GM23338 (cell line): ENCODE data around the gene CAPS. TPM values are rescaled to one million over a fixed set of nuclear protein-coding genes. Genes with fewer than 3 reads are reported as not detected.
A peak's percentile ranks its signal among the peaks of the same experiment; 100 is the strongest.

Source experiments
- ATAC-seq: fragments of 200-7000 bp; cut with Tn5 transposase; 3 replicates; pipeline ENCODE4 v1.9.1; 2020
- DNase-seq: peaks from one replicate; pipeline ENCODE4 v3.0.0-alpha.2; 2015; ENCODE audit warnings: low spot score
- H2AFZ ChIP-seq: fragments of 200-600 bp; sonication (generic); 2 replicates; pipeline ENCODE4 v1.8.0; 2016; ENCODE audit warnings: antibody characterized with exemption, mild to moderate bottlenecking, moderate library complexity
- H3F3A ChIP-seq: fragments of 200-600 bp; sonication (generic); replicated peaks from 2 replicates; pipeline ENCODE4 v1.8.0; 2017; ENCODE audit warnings: antibody characterized with exemption, mixed run types, low read depth
- H3K27ac ChIP-seq: fragments of 200-600 bp; sonication (generic); 2 replicates; pipeline ENCODE4 v1.6.1; 2016; ENCODE audit warnings: low read depth
- H3K27me3 ChIP-seq: fragments of 200-600 bp; sonication (generic); 2 replicates; pipeline ENCODE4 v1.8.0; 2016; ENCODE audit warnings: mild to moderate bottlenecking, mixed run types, moderate library complexity; ENCODE audit not compliant: insufficient read depth
- H3K36me3 ChIP-seq: fragments of 200-600 bp; sonication (generic); 2 replicates; pipeline ENCODE4 v1.8.0; 2016; ENCODE audit warnings: mild to moderate bottlenecking; ENCODE audit not compliant: insufficient read depth
- H3K4me1 ChIP-seq: fragments of 200-600 bp; sonication (generic); 2 replicates; pipeline ENCODE4 v1.8.0; 2016; ENCODE audit warnings: mild to moderate bottlenecking, moderate library complexity; ENCODE audit not compliant: insufficient read depth
- H3K4me2 ChIP-seq: fragments of 200-600 bp; sonication (generic); 2 replicates; pipeline ENCODE4 v1.7.1; 2017; ENCODE audit warnings: mixed run types
- H3K4me3 ChIP-seq: fragments of 200-600 bp; sonication (generic); 2 replicates; pipeline ENCODE4 v1.6.1; 2016; ENCODE audit warnings: mixed run types
- H3K79me2 ChIP-seq: fragments of 200-600 bp; sonication (generic); replicated peaks from 2 replicates; pipeline ENCODE4 v1.8.0; 2017; ENCODE audit warnings: mild to moderate bottlenecking; ENCODE audit not compliant: insufficient read depth
- H3K9me2 ChIP-seq: fragments of 200-600 bp; sonication (generic); 2 replicates; pipeline ENCODE4 v1.8.0; 2017; ENCODE audit not compliant: insufficient read depth
- H4K20me1 ChIP-seq: fragments of 200-600 bp; sonication (generic); replicated peaks from 2 replicates; pipeline ENCODE4 v1.8.0; 2017; ENCODE audit warnings: mild to moderate bottlenecking; ENCODE audit not compliant: insufficient read depth
- H3K27ac Mint-ChIP-seq: 2 replicates; pipeline ENCODE4 v1.8.0; 2020; ENCODE audit warnings: inconsistent platforms, mild to moderate bottlenecking, moderate library complexity, mixed read lengths
- H3K27me3 Mint-ChIP-seq: 3 replicates; pipeline ENCODE4 v1.8.0; 2022; ENCODE audit warnings: low read depth, mild to moderate bottlenecking, moderate library complexity, mixed read lengths, inconsistent platforms; ENCODE audit not compliant: insufficient read depth, poor library complexity
- H3K36me3 Mint-ChIP-seq: 3 replicates; pipeline ENCODE4 v1.8.0; 2021; ENCODE audit warnings: low read depth, mild to moderate bottlenecking, inconsistent platforms, moderate library complexity, mixed read lengths
- H3K4me1 Mint-ChIP-seq: 3 replicates; pipeline ENCODE4 v1.8.0; 2020; ENCODE audit warnings: mild to moderate bottlenecking, inconsistent platforms, mixed read lengths
- H3K4me3 Mint-ChIP-seq: 3 replicates; pipeline ENCODE4 v1.8.0; 2021; ENCODE audit warnings: moderate library complexity, mild to moderate bottlenecking, inconsistent platforms, mixed read lengths
- H3K9me3 Mint-ChIP-seq: 3 replicates; pipeline ENCODE4 v1.8.0; 2020; ENCODE audit warnings: moderate library complexity, mild to moderate bottlenecking, inconsistent platforms, mixed read lengths
- CREB1 ChIP-seq: fragments of 250-450 bp; sonication (Bioruptor Pico); IDR thresholded peaks from 2 replicates; pipeline ENCODE4 v1.5.0; 2020; ENCODE audit warnings: low read depth, mild to moderate bottlenecking, moderate library complexity
- CTCF ChIP-seq, 2 experiments: fragments of 200-600 bp in 1 of 2; sonication (generic) in 1 of 2; conservative IDR thresholded peaks; 2 replicates each; pipeline versions ENCODE4 v1.5.1 to v1.6.1; 2016 to 2017; ENCODE audit warnings: antibody characterized with exemption in 2 of 2, low read depth in 2 of 2, mild to moderate bottlenecking in 2 of 2, moderate library complexity in 1 of 2
- EZH2 ChIP-seq: fragments of 200-600 bp; sonication (generic); IDR thresholded peaks from one replicate; pipeline ENCODE4 v1.8.0; 2017; ENCODE audit warnings: antibody characterized with exemption, mild to moderate bottlenecking, low read depth; ENCODE audit not compliant: unreplicated experiment
- EZH2phosphoT487 ChIP-seq: fragments of 200-600 bp; sonication (generic); IDR thresholded peaks from one replicate; pipeline ENCODE4 v1.8.1; 2018; ENCODE audit warnings: antibody characterized with exemption; ENCODE audit not compliant: unreplicated experiment
- JUNB ChIP-seq: IDR thresholded peaks from one replicate; pipeline ENCODE4 v1.6.1; 2016; ENCODE audit warnings: antibody characterized with exemption; ENCODE audit not compliant: unreplicated experiment
- NANOG ChIP-seq: IDR thresholded peaks from 2 replicates; pipeline ENCODE4 v1.6.1; 2016; ENCODE audit warnings: antibody characterized with exemption, borderline replicate concordance
- POLR2AphosphoS5 ChIP-seq: IDR thresholded peaks from 2 replicates; pipeline ENCODE4 v1.6.1; 2016; ENCODE audit warnings: antibody characterized with exemption, low read depth
- STAT1 ChIP-seq: IDR thresholded peaks from one replicate; pipeline ENCODE4 v1.6.1; 2016; ENCODE audit warnings: antibody characterized with exemption; ENCODE audit not compliant: unreplicated experiment
- polyA plus RNA-seq: library from polyadenylated mRNA; unstranded; fragments of >200 nt; fragmentation: Nextera tagmentation; extraction: Ambion mirVana; gene quantifications from 2 replicates; pipeline ENCODE4 v1.2.1, GENCODE V29; 2016
- total RNA-seq: library from RNA; depleted of rRNA; stranded (reverse); fragments of >200 nt; shearing (Covaris generic); gene quantifications from 2 replicates; pipeline ENCODE4 v1.2.3, GENCODE V29; 2014

CAPS gene
- total and polyA plus RNA-seq, 2 experiments from 2014 or later, result 1.5 to 3.2 TPM

- no peak for TF ChIP-seq EZH2
- no peak for TF ChIP-seq JUNB
These were observed 22.5 kb upstream of the CAPS start (continued) for GRCh38 chr19:5891572-5891937.

GRCh38 chr19:5891938-5892771 lies 21.9 kb upstream of the CAPS start:
- no peaks in the 10 kb centered on the region for H3K27me3 ChIP-seq
- peak overlapping the region; percentile 51 for H3K4me2 ChIP-seq
- Mint-ChIP-seq H3K36me3 (peaks cover 5% of the 10 kb centered on the region), H3K27ac (no peak overlapping the region), H3K27me3 (peaks cover 8% of the 10 kb centered on the region), H3K4me1 (no peaks in the 10 kb centered on the region; the same call in 1 of the 3 replicates), H3K9me3 (no peaks in the 10 kb centered on the region), H3K4me3 (no peak overlapping the region)
- peaks cover 4% of the 10 kb centered on the region; the same call in 1 of the 2 replicates for H3K4me1 ChIP-seq
- no peaks in the 10 kb centered on the region for H3K79me2 ChIP-seq
- TF ChIP-seq POLR2AphosphoS5 (peak; percentile 62), EZH2 (no peak), STAT1 (no peak), CREB1 (no peak), EZH2phosphoT487 (no peak), CTCF (conservative IDR thresholded peaks at IDR 0.05; ENCODE audit: low read depth in 2 of 2) (peak; percentile 70 to 88), NANOG (no peak)
- no peak overlapping the region for H3K27ac ChIP-seq
- no peaks in the 10 kb centered on the region for H3K9me2 ChIP-seq
- peak overlapping the region; percentile 28; the same call in 1 of the 2 replicates for H3K4me3 ChIP-seq
- ATAC-seq (peak; percentile 66), DNase-seq (peak; percentile 66)
- H4K20me1 ChIP-seq, result no peaks in the 10 kb centered on the region; the same call in 1 of the 2 replicates
- no peaks in the 10 kb centered on the region for H3K36me3 ChIP-seq
- no peak overlapping the region for H2AFZ ChIP-seq
- no peaks in the 10 kb centered on the region for H3F3A ChIP-seq

GRCh38 chr19:5892772-5893275 lies 21.2 kb upstream of the CAPS start:
- no peaks in the 10 kb centered on the region for H3K79me2 ChIP-seq
- H3F3A ChIP-seq, result no peaks in the 10 kb centered on the region
- Mint-ChIP-seq H3K4me3 (no peak overlapping the region), H3K27me3 (peaks cover 10% of the 10 kb centered on the region), H3K27ac (no peak overlapping the region), H3K4me1 (no peaks in the 10 kb centered on the region; the same call in 1 of the 3 replicates), H3K36me3 (peaks cover 6% of the 10 kb centered on the region), H3K9me3 (no peaks in the 10 kb centered on the region)
- no peaks in the 10 kb centered on the region for H3K9me2 ChIP-seq
- H2AFZ ChIP-seq, result no peak overlapping the region
- H3K27ac ChIP-seq, result no peak overlapping the region
- peaks cover 5% of the 10 kb centered on the region; the same call in 1 of the 2 replicates for H4K20me1 ChIP-seq
- H3K4me2 ChIP-seq, result no peak overlapping the region; the same call in 1 of the 2 replicates
- TF ChIP-seq POLR2AphosphoS5, result 0 out of 2 replicates have a peak, but pooled peaks have one; percentile 6
- TF ChIP-seq CTCF (conservative IDR thresholded peaks at IDR 0.05; ENCODE audit: low read depth in 2 of 2), result no peak
- peaks cover 4% of the 10 kb centered on the region; the same call in 1 of the 2 replicates for H3K4me1 ChIP-seq
- no peaks in the 10 kb centered on the region for H3K27me3 ChIP-seq
- DNase-seq (no peak), ATAC-seq (no peak)
- no peaks in the 10 kb centered on the region for H3K36me3 ChIP-seq
- H3K4me3 ChIP-seq, result no peak overlapping the region
